K562 (cell line): ENCODE data around the gene NQO2. TPM values are rescaled to one million over a fixed set of nuclear protein-coding genes. Genes with fewer than 3 reads are reported as not detected.

ENCODE experiments used
- CHCHD3 ChIP-seq: fragments of 250-450 bp; sonication (Bioruptor Pico); IDR thresholded peaks from 2 replicates; pipeline ENCODE4 v2.1.2; 2022; ENCODE audit warnings: mild to moderate bottlenecking
- FOXP1 ChIP-seq: sonication (generic); formaldehyde crosslinking; IDR thresholded peaks from 2 replicates; pipeline ENCODE4 v1.8.0; 2022; ENCODE audit warnings: mild to moderate bottlenecking, missing genetic modification reagents
- HNRNPK ChIP-seq: fragments of 200-400 bp; formaldehyde crosslinking; IDR thresholded peaks from one replicate; pipeline ENCODE4 v1.6.1; 2018; ENCODE audit warnings: mild to moderate bottlenecking, low read depth, low read length; ENCODE audit not compliant: poor library complexity, severe bottlenecking
- JUND ChIP-seq, 2 experiments: IDR thresholded peaks; 2 replicates in 1 of 2; 3 replicates in 1 of 2; pipeline ENCODE4 v1.6.1; 2011; ENCODE audit warnings: borderline replicate concordance in 2 of 2, low read depth in 2 of 2, low read length in 2 of 2, improper control_type of control experiment in 1 of 2, missing biosample characterization in 1 of 2, missing genetic modification characterization in 1 of 2, missing genetic modification reagents in 1 of 2
- NUFIP1 ChIP-seq: fragments of 450-650 bp; IDR thresholded peaks from 2 replicates; pipeline ENCODE4 v1.6.1; 2018; ENCODE audit not compliant: partially characterized antibody
- RBM34 ChIP-seq: fragments of 200-400 bp; formaldehyde crosslinking; IDR thresholded peaks from 2 replicates; pipeline ENCODE4 v1.6.1; 2018; ENCODE audit warnings: low read length, borderline replicate concordance; ENCODE audit not compliant: insufficient read depth
- SIX5 ChIP-seq, 2 experiments: IDR thresholded peaks; 2 replicates each; pipeline ENCODE4 v1.6.1; 2011; ENCODE audit warnings: low read length in 2 of 2, borderline replicate concordance in 1 of 2, low read depth in 1 of 2, mild to moderate bottlenecking in 1 of 2, moderate library complexity in 1 of 2; ENCODE audit not compliant: insufficient read depth in 1 of 2
- TBP ChIP-seq: optimal IDR thresholded peaks from 2 replicates; pipeline ENCODE3; 2011; ENCODE audit warnings: low read depth, low read length, improper control_type of control experiment
- polyA plus RNA-seq, 8 experiments: library from polyadenylated mRNA; depleted of rRNA in 4 of 8; stranded (reverse) in 5 of 8; unstranded in 3 of 8; fragments of >200 nt; fragmentation: Nextera tagmentation in 2 of 8; fragmentation: Illumina TruSeq in 1 of 8; extraction: Ambion mirVana in 2 of 8; extraction: Trizol in 1 of 8; gene quantifications; 2 replicates each; pipeline versions ENCODE4 v1.2.1 to v1.2.3, GENCODE V29; 2011 to 2014; ENCODE audit warnings: inconsistent platforms in 1 of 8, missing spikeins in 1 of 8
- total RNA-seq, 7 experiments: library from RNA; depleted of rRNA in 6 of 7; stranded (reverse); fragments of >200 nt in 6 of 7; fragmentation: Illumina TruSeq in 2 of 7; extraction: Trizol in 2 of 7; gene quantifications; 2 replicates each; pipeline versions ENCODE4 v1.2.1 to v1.2.3, GENCODE V29; 2011 to 2021; ENCODE audit warnings: low replicate concordance in 1 of 7
- TF ChIP-seq, protein P1 (sequence below): fragments of 200-600 bp; sonication (generic); IDR thresholded peaks from one replicate; pipeline ENCODE4 v1.6.1; 2012; ENCODE audit warnings: mild to moderate bottlenecking, low read depth, low read length, inconsistent platforms
- TF ChIP-seq, protein P2 (sequence below): fragments of 250-450 bp; sonication (Bioruptor Pico); IDR thresholded peaks from 2 replicates; pipeline ENCODE4 v1.8.0; 2022; ENCODE audit warnings: moderate library complexity, mild to moderate bottlenecking, inconsistent platforms

NQO2 gene
- total and polyA plus RNA-seq, 9 of the 15 experiments (the other 6 are each of a cell fraction or from before 2014, with no cell fraction given) = 54.6 to 214 (median 116) TPM

- TF ChIP-seq, protein P1, sequence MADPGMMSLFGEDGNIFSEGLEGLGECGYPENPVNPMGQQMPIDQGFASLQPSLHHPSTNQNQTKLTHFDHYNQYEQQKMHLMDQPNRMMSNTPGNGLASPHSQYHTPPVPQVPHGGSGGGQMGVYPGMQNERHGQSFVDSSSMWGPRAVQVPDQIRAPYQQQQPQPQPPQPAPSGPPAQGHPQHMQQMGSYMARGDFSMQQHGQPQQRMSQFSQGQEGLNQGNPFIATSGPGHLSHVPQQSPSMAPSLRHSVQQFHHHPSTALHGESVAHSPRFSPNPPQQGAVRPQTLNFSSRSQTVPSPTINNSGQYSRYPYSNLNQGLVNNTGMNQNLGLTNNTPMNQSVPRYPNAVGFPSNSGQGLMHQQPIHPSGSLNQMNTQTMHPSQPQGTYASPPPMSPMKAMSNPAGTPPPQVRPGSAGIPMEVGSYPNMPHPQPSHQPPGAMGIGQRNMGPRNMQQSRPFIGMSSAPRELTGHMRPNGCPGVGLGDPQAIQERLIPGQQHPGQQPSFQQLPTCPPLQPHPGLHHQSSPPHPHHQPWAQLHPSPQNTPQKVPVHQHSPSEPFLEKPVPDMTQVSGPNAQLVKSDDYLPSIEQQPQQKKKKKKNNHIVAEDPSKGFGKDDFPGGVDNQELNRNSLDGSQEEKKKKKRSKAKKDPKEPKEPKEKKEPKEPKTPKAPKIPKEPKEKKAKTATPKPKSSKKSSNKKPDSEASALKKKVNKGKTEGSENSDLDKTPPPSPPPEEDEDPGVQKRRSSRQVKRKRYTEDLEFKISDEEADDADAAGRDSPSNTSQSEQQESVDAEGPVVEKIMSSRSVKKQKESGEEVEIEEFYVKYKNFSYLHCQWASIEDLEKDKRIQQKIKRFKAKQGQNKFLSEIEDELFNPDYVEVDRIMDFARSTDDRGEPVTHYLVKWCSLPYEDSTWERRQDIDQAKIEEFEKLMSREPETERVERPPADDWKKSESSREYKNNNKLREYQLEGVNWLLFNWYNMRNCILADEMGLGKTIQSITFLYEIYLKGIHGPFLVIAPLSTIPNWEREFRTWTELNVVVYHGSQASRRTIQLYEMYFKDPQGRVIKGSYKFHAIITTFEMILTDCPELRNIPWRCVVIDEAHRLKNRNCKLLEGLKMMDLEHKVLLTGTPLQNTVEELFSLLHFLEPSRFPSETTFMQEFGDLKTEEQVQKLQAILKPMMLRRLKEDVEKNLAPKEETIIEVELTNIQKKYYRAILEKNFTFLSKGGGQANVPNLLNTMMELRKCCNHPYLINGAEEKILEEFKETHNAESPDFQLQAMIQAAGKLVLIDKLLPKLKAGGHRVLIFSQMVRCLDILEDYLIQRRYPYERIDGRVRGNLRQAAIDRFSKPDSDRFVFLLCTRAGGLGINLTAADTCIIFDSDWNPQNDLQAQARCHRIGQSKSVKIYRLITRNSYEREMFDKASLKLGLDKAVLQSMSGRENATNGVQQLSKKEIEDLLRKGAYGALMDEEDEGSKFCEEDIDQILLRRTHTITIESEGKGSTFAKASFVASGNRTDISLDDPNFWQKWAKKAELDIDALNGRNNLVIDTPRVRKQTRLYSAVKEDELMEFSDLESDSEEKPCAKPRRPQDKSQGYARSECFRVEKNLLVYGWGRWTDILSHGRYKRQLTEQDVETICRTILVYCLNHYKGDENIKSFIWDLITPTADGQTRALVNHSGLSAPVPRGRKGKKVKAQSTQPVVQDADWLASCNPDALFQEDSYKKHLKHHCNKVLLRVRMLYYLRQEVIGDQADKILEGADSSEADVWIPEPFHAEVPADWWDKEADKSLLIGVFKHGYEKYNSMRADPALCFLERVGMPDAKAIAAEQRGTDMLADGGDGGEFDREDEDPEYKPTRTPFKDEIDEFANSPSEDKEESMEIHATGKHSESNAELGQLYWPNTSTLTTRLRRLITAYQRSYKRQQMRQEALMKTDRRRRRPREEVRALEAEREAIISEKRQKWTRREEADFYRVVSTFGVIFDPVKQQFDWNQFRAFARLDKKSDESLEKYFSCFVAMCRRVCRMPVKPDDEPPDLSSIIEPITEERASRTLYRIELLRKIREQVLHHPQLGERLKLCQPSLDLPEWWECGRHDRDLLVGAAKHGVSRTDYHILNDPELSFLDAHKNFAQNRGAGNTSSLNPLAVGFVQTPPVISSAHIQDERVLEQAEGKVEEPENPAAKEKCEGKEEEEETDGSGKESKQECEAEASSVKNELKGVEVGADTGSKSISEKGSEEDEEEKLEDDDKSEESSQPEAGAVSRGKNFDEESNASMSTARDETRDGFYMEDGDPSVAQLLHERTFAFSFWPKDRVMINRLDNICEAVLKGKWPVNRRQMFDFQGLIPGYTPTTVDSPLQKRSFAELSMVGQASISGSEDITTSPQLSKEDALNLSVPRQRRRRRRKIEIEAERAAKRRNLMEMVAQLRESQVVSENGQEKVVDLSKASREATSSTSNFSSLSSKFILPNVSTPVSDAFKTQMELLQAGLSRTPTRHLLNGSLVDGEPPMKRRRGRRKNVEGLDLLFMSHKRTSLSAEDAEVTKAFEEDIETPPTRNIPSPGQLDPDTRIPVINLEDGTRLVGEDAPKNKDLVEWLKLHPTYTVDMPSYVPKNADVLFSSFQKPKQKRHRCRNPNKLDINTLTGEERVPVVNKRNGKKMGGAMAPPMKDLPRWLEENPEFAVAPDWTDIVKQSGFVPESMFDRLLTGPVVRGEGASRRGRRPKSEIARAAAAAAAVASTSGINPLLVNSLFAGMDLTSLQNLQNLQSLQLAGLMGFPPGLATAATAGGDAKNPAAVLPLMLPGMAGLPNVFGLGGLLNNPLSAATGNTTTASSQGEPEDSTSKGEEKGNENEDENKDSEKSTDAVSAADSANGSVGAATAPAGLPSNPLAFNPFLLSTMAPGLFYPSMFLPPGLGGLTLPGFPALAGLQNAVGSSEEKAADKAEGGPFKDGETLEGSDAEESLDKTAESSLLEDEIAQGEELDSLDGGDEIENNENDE = no peak
- TF ChIP-seq CHCHD3 (peak; percentile 31; the same call in 1 of the 2 replicates), TBP (peak; percentile 92), HNRNPK (no peak), JUND (IDR thresholded peaks at IDR 0.05; ENCODE audit: borderline replicate concordance, low read depth, low read length) (peak; percentile 8; the same call in 1 of the 2 replicates), JUND (tag; IDR thresholded peaks at IDR 0.05; ENCODE audit: borderline replicate concordance, low read depth, low read length) (peak; percentile 10; the same call in 1 of the 3 replicates), RBM34 (no peak), SIX5 (IDR thresholded peaks at IDR 0.05; ENCODE audit: borderline replicate concordance in 1 of 2, insufficient read depth in 1 of 2, low read depth in 1 of 2, low read length in 2 of 2) (0 out of 4 replicates have a peak, but pooled peaks of 1 of the 2 experiments have one; percentile 10), NUFIP1 (no peak), FOXP1 (CRISPR knock-in tag) (0 out of 2 replicates have a peak, but pooled peaks have one; percentile 61)
- TF ChIP-seq, protein P2, sequence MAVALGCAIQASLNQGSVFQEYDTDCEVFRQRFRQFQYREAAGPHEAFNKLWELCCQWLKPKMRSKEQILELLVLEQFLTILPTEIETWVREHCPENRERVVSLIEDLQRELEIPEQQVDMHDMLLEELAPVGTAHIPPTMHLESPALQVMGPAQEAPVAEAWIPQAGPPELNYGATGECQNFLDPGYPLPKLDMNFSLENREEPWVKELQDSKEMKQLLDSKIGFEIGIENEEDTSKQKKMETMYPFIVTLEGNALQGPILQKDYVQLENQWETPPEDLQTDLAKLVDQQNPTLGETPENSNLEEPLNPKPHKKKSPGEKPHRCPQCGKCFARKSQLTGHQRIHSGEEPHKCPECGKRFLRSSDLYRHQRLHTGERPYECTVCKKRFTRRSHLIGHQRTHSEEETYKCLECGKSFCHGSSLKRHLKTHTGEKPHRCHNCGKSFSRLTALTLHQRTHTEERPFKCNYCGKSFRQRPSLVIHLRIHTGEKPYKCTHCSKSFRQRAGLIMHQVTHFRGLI (CRISPR knock-in tag) = no peak
These were observed at the start of gene NQO2 (continued) for GRCh38 chr6:2999618-3000557.
